Keratinocyte (primary cell): ENCODE data around the gene BEGAIN. TPM values are rescaled to one million over a fixed set of nuclear protein-coding genes. Genes with fewer than 3 reads are reported as not detected.
A peak's percentile ranks its signal among the peaks of the same experiment; 100 is the strongest.

Source experiments
- DNase-seq: peaks from one replicate; pipeline ENCODE4 v3.0.0-alpha.2; 2011; ENCODE audit warnings: low read depth, missing footprints, low spot score
- FAIRE-seq: peaks from 2 replicates; lab custom pipeline; 2011; peaks lifted over from hg19 to GRCh38; lab: Jason Lieb, UNC
- H2AFZ ChIP-seq: 2 replicates; pipeline ENCODE4 v1.6.0; 2012; ENCODE audit warnings: low read length, control low read depth, inconsistent platforms; ENCODE audit not compliant: control insufficient read depth
- H3K27ac ChIP-seq: 2 replicates; pipeline ENCODE4 v1.5.1; 2011; ENCODE audit warnings: low read length; ENCODE audit not compliant: control insufficient read depth, insufficient read depth
- H3K27me3 ChIP-seq: 3 replicates; pipeline ENCODE4 v1.6.0; 2011; ENCODE audit warnings: low read length; ENCODE audit not compliant: control insufficient read depth, insufficient read depth; ENCODE audit errors: extremely low read depth
- H3K36me3 ChIP-seq, 2 experiments: 2 replicates in 1 of 2; 3 replicates in 1 of 2; pipeline ENCODE4 v1.5.1; 2011; ENCODE audit warnings: low read length in 2 of 2, mild to moderate bottlenecking in 1 of 2; ENCODE audit not compliant: control insufficient read depth in 2 of 2, insufficient read depth in 2 of 2; ENCODE audit errors: extremely low read depth in 1 of 2
- H3K4me1 ChIP-seq: 3 replicates; pipeline ENCODE4 v1.5.1; 2011; ENCODE audit warnings: low read length; ENCODE audit not compliant: control insufficient read depth, insufficient read depth; ENCODE audit errors: extremely low read depth
- H3K4me2 ChIP-seq: 3 replicates; pipeline ENCODE4 v1.6.0; 2011; ENCODE audit warnings: low read depth, low read length; ENCODE audit not compliant: control insufficient read depth, insufficient read depth; ENCODE audit errors: extremely low read depth
- H3K4me3 ChIP-seq, 3 experiments: fragments of 200-600 bp in 1 of 3; sonication (generic) in 1 of 3; 2 replicates in 2 of 3; 3 replicates in 1 of 3; pipeline ENCODE4 v1.5.1; 2011 to 2016; ENCODE audit warnings: low read length in 3 of 3, mild to moderate bottlenecking in 3 of 3, control low read depth in 2 of 3, inconsistent platforms in 1 of 3, low read depth in 1 of 3, mixed read lengths in 1 of 3, mixed run types in 1 of 3, moderate library complexity in 1 of 3; ENCODE audit not compliant: control insufficient read depth in 2 of 3, insufficient read depth in 2 of 3; ENCODE audit errors: extremely low read depth in 1 of 3
- H3K79me2 ChIP-seq: 2 replicates; pipeline ENCODE4 v1.6.0; 2012; ENCODE audit warnings: low read length; ENCODE audit not compliant: control insufficient read depth, insufficient read depth
- H3K9ac ChIP-seq: 3 replicates; pipeline ENCODE4 v1.6.0; 2011; ENCODE audit warnings: low read length; ENCODE audit not compliant: control insufficient read depth, insufficient read depth; ENCODE audit errors: extremely low read depth
- H3K9me1 ChIP-seq: 3 replicates; pipeline ENCODE4 v1.6.0; 2011; ENCODE audit warnings: low read length; ENCODE audit not compliant: control insufficient read depth, insufficient read depth; ENCODE audit errors: extremely low read depth
- H3K9me3 ChIP-seq: 2 replicates; pipeline ENCODE4 v1.5.1; 2012; ENCODE audit warnings: low read depth, low read length; ENCODE audit not compliant: control insufficient read depth
- H4K20me1 ChIP-seq: 3 replicates; pipeline ENCODE4 v1.6.0; 2011; ENCODE audit warnings: low read length; ENCODE audit not compliant: control insufficient read depth, insufficient read depth; ENCODE audit errors: extremely low read depth
- CTCF ChIP-seq, 3 experiments: IDR thresholded peaks in 1 of 3; conservative IDR thresholded peaks in 1 of 3; optimal IDR thresholded peaks in 1 of 3; 2 replicates in 2 of 3; 3 replicates in 1 of 3; pipeline versions ENCODE3 to v1.5.1; 2011; ENCODE audit warnings: low read length in 3 of 3, mild to moderate bottlenecking in 3 of 3, moderate library complexity in 2 of 3, control low read depth in 1 of 3, inconsistent platforms in 1 of 3; ENCODE audit not compliant: insufficient read depth in 2 of 3; ENCODE audit errors: extremely low read depth in 1 of 3
- EZH2 ChIP-seq: IDR thresholded peaks from one replicate; pipeline ENCODE4 v1.6.1; 2012; ENCODE audit warnings: inconsistent platforms, mild to moderate bottlenecking, low read length, moderate library complexity
- dilution Hi-C: fragments of 300-500 bp; cut with MboI; formaldehyde crosslinking; loops from one replicate; pipeline ENCODE4 v1.7.0; 2020; ENCODE audit warnings: low sequenced_read_pairs; ENCODE audit not compliant: extremely low pct_ligation_motif_present
- polyA plus RNA-seq, 5 experiments: library from polyadenylated mRNA; depleted of rRNA in 3 of 5; stranded (reverse) in 3 of 5; stranded (forward) in 1 of 5; unstranded in 1 of 5; fragments of >200 nt; gene quantifications; 1 replicate in 1 of 5; 2 replicates in 3 of 5; 3 replicates in 1 of 5; pipeline versions ENCODE4 v1.2.1 to v1.2.3, GENCODE V29; 2011 to 2012; ENCODE audit warnings: missing spikeins in 2 of 5, low read depth in 1 of 5, low replicate concordance in 1 of 5

Gene BEGAIN
- polyA plus RNA-seq, 1 donor (not counting 4 experiments of a cell fraction or from before 2014, with no cell fraction given) = 0.25 TPM

DNA sequence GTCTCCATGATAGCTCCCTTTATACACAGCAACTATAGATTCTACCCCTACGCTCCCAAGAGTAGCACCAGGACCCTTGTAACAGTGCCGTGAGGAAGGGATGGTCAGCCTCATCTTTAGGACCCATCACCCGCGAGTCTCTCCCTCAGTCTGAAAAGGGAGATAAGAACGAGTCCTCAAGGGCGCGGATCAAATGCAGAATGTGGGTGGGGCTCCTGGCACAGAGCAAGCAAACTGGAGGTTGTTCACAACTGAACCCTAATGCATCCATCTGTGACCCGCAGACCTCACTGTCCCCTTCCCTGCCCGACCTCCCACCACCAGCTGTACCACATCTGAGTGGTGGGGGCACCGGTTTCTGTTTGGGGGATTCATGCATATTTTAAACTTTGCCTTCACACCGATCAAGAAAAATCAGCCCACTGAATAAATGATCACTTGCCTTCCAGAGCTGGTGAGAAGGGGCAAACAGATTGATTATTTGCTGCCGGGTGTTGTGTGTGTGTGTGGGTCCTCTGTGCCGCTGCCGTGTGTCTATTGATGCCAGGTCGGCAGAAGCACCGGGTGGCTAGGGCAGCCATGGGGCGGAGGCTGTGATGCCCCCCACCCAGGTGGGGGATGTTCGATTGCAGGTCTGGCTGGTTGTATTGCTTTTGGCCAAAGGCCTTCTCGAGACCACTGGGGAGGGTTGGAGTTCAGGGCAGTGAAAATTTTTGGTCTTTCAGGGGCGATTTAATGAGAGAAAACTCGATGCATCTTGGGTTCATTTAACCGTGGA, 35.7 kb upstream of the BEGAIN start:
- Histone ChIP-seq H3K27me3 (peaks cover 18% of the 10 kb centered on the region), H4K20me1 (no peaks in the 10 kb centered on the region), H3K36me3 (no peaks in the 10 kb centered on the region), H3K79me2 (no peaks in the 10 kb centered on the region), H3K4me1 (peaks cover 8% of the 10 kb centered on the region), H2AFZ (no peak overlapping the region), H3K9ac (no peak overlapping the region), H3K4me3 (no peak overlapping the region), H3K4me2 (no peak overlapping the region), H3K27ac (no peak overlapping the region), H3K9me3 (no peaks in the 10 kb centered on the region), H3K9me1 (no peaks in the 10 kb centered on the region)
- DNase-seq (no peak), FAIRE-seq (no peak)
- no peak for TF ChIP-seq EZH2
- no peak for TF ChIP-seq CTCF (optimal IDR thresholded peaks at IDR 0.05 in 1 of 3, IDR thresholded peaks at IDR 0.05 in 1 of 3, conservative IDR thresholded peaks at IDR 0.05 in 1 of 3; ENCODE audit: extremely low read depth in 1 of 3, insufficient read depth in 2 of 3, low read length in 3 of 3)
- dilution Hi-C loops = no loop called here

GRCh38 chr14:100622224-100622623, 35.0 kb upstream of the BEGAIN start:
- dilution Hi-C loops = no loop called here
- no peaks in the 10 kb centered on the region for H3K79me2 ChIP-seq
- no peak overlapping the region for H3K9ac ChIP-seq
- peaks cover 8% of the 10 kb centered on the region for H3K4me1 ChIP-seq
- H3K36me3 ChIP-seq = no peaks in the 10 kb centered on the region
- H3K9me1 ChIP-seq = no peaks in the 10 kb centered on the region
- H3K4me2 ChIP-seq = peak overlapping the region; percentile 17
- TF ChIP-seq CTCF (optimal IDR thresholded peaks at IDR 0.05 in 1 of 3, IDR thresholded peaks at IDR 0.05 in 1 of 3, conservative IDR thresholded peaks at IDR 0.05 in 1 of 3; ENCODE audit: extremely low read depth in 1 of 3, insufficient read depth in 2 of 3, low read length in 3 of 3) = no peak
- no peak for TF ChIP-seq EZH2
- no peaks in the 10 kb centered on the region for H4K20me1 ChIP-seq
- no peak for FAIRE-seq
- no peak for DNase-seq
- H3K27ac ChIP-seq = no peak overlapping the region
- H3K9me3 ChIP-seq = no peaks in the 10 kb centered on the region
- H2AFZ ChIP-seq = no peak overlapping the region
- no peak overlapping the region for H3K4me3 ChIP-seq
- H3K27me3 ChIP-seq = peaks cover 23% of the 10 kb centered on the region
